SW480 (cell line): ENCODE data around the gene SREBF1.
"Not testable (repeated sequence)": the region's sequence is repeated elsewhere in the genome, so short reads cannot be mapped to it uniquely, and the experiment has no call there.

Experiments
- DNase-seq: peaks from one replicate; pipeline ENCODE4 v3.0.0-alpha.2; 2016; ENCODE audit warnings: low spot score

The SREBF1 gene

DNA sequence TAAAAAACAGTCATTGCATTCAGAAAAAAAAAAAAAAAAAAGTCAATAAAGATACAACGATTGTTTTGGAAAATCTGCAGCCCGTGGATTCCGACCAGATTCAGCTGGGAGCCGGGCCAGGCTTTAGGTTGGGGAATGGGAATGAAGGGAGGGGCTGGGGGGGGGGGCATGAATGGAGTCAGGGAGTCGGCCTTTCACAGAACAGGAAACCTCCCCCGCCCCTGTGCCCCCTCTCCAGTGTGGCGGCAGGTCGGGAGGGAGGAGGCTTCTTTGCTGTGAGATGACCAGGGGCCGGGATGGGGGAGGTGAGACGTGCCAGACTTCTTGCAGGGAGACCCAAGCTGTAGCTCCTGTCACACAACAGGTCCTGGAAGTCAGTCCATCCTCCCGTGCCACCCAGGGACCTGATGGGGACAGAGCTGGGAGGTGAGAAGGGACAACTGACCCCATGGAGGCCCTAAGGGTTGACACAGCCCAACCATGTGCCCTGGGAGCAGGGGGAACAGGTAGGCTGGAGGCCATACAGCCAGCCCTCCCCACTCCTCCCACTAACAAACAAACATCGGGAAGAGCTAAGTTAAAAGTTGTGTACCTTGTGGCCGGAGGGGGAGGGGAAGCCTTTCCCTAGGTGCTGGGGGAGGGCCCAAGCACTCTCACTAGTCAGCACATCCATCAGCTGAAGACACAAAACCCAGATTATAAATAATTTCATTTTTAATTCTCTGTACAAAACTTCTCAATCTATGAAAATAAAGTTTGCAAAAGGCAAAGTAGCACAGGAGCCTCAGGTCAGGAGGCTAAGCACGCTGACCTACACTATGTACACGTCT is 25.2 kb downstream of the SREBF1 start:
- no peak for DNase-seq

DNA sequence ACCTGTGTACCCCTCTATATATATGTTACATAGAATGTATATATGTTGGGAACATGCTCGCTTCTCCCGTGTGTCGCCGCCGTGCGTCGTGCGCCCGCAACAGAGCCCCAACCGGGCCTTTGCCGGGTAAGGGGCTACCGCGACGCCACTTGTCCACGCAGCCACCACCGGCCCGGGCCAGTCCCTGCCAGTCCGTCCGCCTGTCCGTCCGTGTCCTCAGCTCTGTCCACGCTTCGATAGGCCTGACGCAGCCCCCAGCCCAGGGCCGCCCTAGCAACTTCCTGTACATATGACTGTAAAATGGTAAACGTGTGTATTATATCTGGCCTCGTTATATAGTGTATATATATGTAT is 25.9 kb downstream of the SREBF1 start:
- DNase-seq: no peak

GRCh38 chr17:17810084-17810894 is 26.5 kb downstream of the SREBF1 start:
- no peak for DNase-seq

DNA sequence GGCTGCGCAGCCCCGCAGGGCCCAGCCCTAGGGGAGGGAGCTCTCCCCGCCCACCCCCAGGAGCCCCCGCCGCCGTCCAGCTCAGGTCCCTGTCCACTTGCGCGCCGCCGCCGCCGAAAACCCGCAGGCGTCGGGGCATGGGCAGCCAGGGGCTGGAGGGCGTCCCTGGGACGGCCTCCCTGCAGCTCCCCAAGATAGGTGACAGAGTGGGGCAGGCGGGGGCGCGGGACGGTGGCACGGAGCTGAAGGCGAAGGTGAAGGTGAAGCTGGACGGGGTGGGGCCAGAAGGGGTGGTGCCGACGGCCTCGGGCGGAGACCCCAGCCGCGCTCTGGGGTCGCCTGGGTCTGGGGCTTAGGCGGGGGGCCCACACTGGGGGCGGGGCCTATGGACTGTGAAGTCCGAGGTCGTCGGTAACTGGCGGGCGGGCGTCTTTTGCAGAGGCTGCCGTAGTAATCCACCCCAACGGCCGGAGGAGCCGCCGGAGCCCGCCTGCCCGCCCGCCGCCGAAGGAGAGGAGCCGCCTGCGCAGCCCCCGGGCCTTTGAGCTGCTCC is 27.2 kb downstream of the SREBF1 start:
- DNase-seq: no peak

DNA sequence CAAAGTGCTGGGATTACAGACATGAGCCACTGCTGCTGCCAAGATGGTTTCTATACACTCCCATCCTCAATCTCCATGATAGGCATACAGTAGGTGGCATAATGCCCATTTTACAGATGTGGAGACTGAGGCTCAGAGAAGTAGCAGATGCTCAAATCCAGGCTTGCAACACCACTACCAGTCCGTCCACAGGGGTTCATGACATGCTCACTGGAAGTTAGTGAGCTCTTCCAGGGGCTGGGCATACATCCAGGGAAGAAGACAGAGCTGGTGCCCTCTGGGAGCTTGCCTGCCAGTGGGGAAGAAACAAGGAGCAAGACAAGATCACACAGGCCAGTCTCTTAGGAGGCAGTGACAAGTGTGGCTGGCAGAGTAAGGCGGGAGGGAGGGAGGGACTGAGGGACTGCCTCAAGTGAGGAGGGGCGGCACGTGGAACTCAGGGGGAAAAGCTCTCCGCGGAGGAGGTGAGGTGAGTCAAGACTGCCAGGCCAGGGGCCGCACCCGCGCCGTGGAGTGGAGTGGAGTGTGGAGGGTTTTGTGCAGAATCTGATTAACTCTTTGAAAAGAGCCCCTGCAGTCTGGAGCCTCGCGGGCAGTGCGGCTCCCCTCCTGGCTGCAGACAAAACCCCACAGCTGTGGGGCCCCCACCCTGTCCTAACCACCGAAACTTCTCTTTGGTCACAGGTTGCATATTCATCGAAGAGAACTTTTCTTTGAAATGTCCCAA is 27.9 kb downstream of the SREBF1 start:
- DNase-seq: no peak

GRCh38 chr17:17808200-17808599 is 28.6 kb downstream of the SREBF1 start:
- not testable (repeated sequence) for DNase-seq

DNA sequence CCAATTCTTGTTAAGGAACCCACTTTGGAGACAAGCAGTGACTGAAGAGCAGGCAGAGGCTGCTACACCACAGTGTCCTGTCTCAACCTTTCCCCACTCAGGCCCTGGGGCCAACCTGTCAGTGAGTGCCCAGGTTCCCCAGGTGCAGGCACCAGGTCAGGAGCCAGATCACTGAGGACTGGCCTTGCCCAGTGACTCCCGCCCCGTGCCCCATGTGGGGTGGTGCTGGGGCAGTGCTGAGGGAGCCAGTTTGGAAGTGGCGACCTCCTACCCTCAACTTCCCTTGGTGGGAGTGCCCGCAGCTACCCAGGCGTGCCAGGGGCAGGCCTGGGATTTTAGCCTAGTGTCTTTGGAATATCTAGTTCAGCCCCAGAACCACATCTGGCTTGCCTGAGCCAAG is 29.3 kb downstream of the SREBF1 start:
- DNase-seq: no peak

GRCh38 chr17:17806611-17807274 is 30.0 kb downstream of the SREBF1 start:
- no peak for DNase-seq

DNA sequence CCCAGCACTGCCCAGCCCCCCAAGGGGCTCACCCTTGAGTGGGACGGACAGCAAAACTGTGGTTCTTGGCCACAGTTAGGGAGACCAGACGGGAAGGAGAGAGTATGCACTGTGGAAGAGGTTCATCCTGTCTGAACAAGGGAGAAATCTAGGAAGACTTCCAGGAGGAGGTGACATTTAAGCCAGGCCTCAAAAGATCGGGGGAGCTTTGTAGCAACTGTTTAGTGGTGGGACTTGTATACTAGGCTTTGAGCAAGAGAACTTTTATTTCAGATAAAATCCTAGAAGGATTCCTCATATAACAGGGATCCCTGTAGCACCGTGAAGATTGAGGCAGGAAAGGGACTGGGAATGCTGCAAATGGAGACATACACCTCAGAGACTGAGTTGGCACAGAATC is 30.8 kb downstream of the SREBF1 start:
- no peak for DNase-seq

DNA sequence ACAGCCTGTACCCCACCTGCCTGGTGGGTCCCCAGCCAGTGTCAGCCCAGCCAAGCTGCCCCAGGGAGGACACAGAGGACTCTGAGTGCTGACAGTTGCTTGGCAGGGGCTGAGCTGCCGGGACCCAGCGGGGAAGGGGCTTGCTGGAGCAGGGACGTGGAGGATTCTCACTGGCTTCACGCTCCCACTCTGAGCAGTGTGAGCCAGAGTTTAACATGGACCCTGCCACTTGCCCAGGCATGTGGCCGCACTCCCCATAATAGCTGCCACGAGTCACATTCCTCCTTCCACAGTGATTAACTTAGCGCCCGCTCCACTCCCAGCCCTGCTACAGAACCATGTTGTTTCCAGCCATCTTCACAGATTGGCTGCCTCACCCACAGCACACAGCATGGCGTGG is 31.2 kb downstream of the SREBF1 start:
- DNase-seq: no peak

GRCh38 chr17:17804007-17804406 is 32.8 kb downstream of the SREBF1 start:
- DNase-seq: no peak

DNA sequence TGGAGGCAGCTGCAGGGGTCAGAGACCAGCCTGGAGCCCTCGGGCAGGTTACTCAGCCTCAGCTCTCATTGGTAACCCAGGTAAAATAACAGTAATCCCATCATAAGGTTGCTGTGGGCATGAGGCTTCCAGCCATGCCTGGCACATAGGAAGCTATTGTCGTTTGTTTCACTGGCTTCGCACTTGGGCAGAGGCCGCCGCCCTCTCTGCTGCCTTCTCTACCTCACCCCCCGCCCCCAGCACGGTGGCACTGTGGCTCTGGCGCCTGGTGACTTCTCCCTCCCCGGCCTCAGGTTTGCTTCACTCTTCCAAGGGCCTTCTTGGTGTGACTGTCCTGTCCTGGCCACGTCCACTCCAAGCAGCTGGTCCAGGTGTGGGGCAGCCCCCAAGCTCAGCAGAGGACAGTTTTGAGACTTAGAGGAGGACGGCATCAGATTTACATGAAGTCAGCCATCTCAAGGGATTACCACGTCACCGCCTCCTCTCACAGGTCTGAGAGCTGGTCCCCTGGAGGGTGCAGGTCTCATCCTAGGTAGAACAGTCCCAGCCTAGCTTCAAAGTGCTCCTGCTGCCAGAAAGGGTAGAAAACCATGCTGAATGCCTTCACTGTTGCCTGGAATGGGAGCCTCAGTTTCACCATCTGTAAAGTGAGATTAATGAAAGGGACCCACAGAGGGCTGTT is 34.8 kb downstream of the SREBF1 start:
- no peak for DNase-seq

DNA sequence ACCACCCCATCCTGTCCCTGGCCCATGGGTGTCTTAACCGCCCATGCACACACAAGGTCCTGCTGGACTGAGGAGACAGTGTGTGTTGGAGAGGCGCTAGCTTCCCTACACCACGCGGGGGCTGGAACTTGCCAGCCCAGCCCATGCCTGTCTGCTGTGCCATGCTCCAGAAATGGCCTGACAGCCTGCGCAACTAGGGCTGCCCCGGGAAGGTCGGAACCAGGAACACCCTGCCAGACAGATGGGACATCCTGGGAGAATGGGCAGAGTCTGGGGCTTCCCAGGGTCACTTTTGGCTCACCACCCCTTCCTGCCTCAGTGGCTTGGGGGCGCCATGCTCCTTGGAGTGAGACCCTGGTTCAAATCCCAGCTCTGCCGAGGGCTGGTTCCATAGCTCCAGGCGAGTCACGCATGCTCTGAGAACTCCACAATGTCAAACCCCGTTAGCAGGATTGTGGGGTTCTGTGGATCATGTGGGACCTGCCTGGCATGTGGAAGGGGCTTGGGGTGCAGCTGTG is 36.2 kb downstream of the SREBF1 start:
- DNase-seq: no peak

GRCh38 chr17:17798573-17799255 is 38.1 kb downstream of the SREBF1 start:
- DNase-seq: no peak

GRCh38 chr17:17798010-17798556 is 38.7 kb downstream of the SREBF1 start:
- no peak for DNase-seq

- no peak for DNase-seq
These were observed 39.5 kb downstream of the SREBF1 start for GRCh38 chr17:17797119-17797809.

DNA sequence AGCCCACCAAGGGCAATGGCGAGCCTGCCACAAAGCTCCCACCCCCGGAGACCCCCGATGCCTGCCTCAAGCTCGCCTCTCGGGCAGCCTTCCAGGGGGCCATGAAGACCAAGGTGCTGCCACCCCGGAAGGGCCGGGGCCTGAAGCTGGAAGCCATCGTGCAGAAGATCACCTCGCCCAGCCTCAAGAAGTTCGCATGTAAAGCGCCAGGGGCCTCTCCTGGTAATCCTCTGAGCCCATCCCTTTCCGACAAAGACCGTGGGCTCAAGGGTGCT is 40.1 kb downstream of the SREBF1 start:
- no peak for DNase-seq

DNA sequence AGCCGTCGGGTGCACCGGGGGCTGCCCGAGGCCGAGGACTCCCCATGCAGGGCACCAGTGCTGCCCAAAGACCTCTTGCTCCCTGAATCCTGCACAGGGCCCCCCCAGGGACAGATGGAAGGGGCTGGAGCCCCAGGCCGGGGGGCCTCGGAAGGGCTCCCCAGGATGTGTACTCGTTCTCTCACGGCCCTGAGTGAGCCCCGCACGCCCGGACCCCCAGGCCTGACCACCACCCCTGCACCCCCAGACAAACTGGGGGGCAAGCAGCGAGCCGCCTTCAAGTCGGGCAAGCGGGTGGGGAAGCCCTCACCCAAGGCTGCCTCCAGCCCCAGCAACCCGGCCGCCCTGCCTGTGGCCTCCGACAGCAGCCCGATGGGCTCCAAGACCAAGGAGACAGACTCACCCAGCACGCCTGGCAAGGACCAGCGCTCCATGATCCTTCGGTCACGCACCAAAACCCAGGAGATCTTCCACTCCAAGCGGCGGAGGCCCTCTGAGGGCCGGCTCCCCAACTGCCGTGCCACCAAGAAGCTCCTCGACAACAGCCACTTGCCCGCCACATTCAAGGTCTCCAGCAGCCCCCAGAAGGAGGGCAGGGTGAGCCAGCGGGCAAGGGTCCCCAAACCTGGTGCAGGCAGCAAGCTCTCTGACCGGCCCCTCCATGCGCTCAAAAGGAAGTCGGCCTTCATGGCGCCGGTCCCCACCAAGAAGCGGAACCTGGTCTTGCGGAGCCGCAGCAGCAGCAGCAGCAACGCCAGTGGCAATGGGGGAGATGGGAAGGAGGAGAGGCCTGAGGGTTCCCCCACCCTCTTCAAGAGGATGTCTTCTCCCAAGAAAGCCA is 40.6 kb downstream of the SREBF1 start:
- DNase-seq: no peak

- DNase-seq: no peak
These were observed 41.5 kb downstream of the SREBF1 start for GRCh38 chr17:17795296-17795695.
